HepG2 (cell line): ENCODE data around the gene NET1. TPM values are rescaled to one million over a fixed set of nuclear protein-coding genes. Genes with fewer than 3 reads are reported as not detected.

Experiments
- ARNTL ChIP-seq: sonication (generic); formaldehyde crosslinking; IDR thresholded peaks from 2 replicates; pipeline ENCODE4 v1.4.0; 2020; ENCODE audit warnings: mild to moderate bottlenecking, missing genetic modification reagents
- ATF6 ChIP-seq: sonication (generic); formaldehyde crosslinking; conservative IDR thresholded peaks from 2 replicates; pipeline ENCODE4 v1.4.0; 2020; ENCODE audit warnings: missing genetic modification reagents
- ATM ChIP-seq: fragments of 450-650 bp; IDR thresholded peaks from 2 replicates; pipeline ENCODE4 v1.7.1; 2017; ENCODE audit warnings: mild to moderate bottlenecking, borderline replicate concordance
- CSRNP1 ChIP-seq: sonication (generic); formaldehyde crosslinking; IDR thresholded peaks from 2 replicates; pipeline ENCODE4 v1.8.1; 2023; ENCODE audit warnings: mild to moderate bottlenecking, missing genetic modification reagents
- DMAP1 ChIP-seq: IDR thresholded peaks from 2 replicates; pipeline ENCODE4 v1.6.1; 2016
- GATAD2A ChIP-seq: IDR thresholded peaks from 2 replicates; pipeline ENCODE4 v1.6.1; 2016
- JDP2 ChIP-seq: sonication (generic); formaldehyde crosslinking; IDR thresholded peaks from 2 replicates; pipeline ENCODE4 v1.8.1; 2022; ENCODE audit warnings: missing genetic modification reagents, borderline replicate concordance
- MTERF4 ChIP-seq: sonication (generic); formaldehyde crosslinking; IDR thresholded peaks from 2 replicates; pipeline ENCODE4 v1.8.0; 2023; ENCODE audit warnings: mild to moderate bottlenecking, missing genetic modification reagents
- PCBP2 ChIP-seq: fragments of 200-400 bp; formaldehyde crosslinking; optimal IDR thresholded peaks from 2 replicates; pipeline ENCODE3; 2018; ENCODE audit warnings: low read length, low read depth; ENCODE audit not compliant: poor library complexity, severe bottlenecking
- PTBP1 ChIP-seq: fragments of 200-400 bp; formaldehyde crosslinking; IDR thresholded peaks from 2 replicates; pipeline ENCODE4 v1.6.1; 2018; ENCODE audit warnings: low read length, low read depth; ENCODE audit not compliant: poor library complexity, severe bottlenecking
- SMYD3 ChIP-seq: sonication (generic); formaldehyde crosslinking; IDR thresholded peaks from 2 replicates; pipeline ENCODE4 v1.8.1; 2023; ENCODE audit warnings: mild to moderate bottlenecking, missing genetic modification reagents
- THRA ChIP-seq: sonication (generic); formaldehyde crosslinking; IDR thresholded peaks from 2 replicates; pipeline ENCODE4 v1.4.0; 2020; ENCODE audit warnings: missing genetic modification reagents, borderline replicate concordance
- XBP1 ChIP-seq: sonication (generic); formaldehyde crosslinking; IDR thresholded peaks from 2 replicates; pipeline ENCODE4 v1.5.0; 2020; ENCODE audit warnings: missing genetic modification reagents
- ZFP1 ChIP-seq: IDR thresholded peaks from 2 replicates; pipeline ENCODE4 v1.6.1; 2016
- ZNF224 ChIP-seq: sonication (generic); formaldehyde crosslinking; IDR thresholded peaks from 2 replicates; pipeline ENCODE4 v1.5.0; 2020; ENCODE audit warnings: mild to moderate bottlenecking, missing genetic modification reagents
- ZNF235 ChIP-seq: sonication (generic); formaldehyde crosslinking; IDR thresholded peaks from 2 replicates; pipeline ENCODE4 v1.8.1; 2023; ENCODE audit warnings: mild to moderate bottlenecking, missing genetic modification reagents, borderline replicate concordance
- ZNF263 ChIP-seq: sonication (generic); formaldehyde crosslinking; IDR thresholded peaks from 2 replicates; pipeline ENCODE4 v1.4.0; 2020; ENCODE audit warnings: missing genetic modification reagents
- ZNF770 ChIP-seq: sonication (generic); formaldehyde crosslinking; IDR thresholded peaks from 2 replicates; pipeline ENCODE4 v1.5.0; 2020; ENCODE audit warnings: mild to moderate bottlenecking, missing genetic modification reagents
- ZNF891 ChIP-seq: sonication (generic); formaldehyde crosslinking; IDR thresholded peaks from 2 replicates; pipeline ENCODE4 v1.5.0; 2020; ENCODE audit warnings: mild to moderate bottlenecking, missing genetic modification reagents
- ZUFSP ChIP-seq: sonication (generic); formaldehyde crosslinking; IDR thresholded peaks from 2 replicates; pipeline ENCODE4 v1.9.0; 2021; ENCODE audit warnings: missing genetic modification reagents, mild to moderate bottlenecking, borderline replicate concordance
- polyA plus RNA-seq, 8 experiments: library from polyadenylated mRNA; depleted of rRNA in 3 of 8; stranded (reverse) in 7 of 8; unstranded in 1 of 8; fragments of >200 nt; fragmentation: Illumina TruSeq in 4 of 8; extraction: Trizol in 4 of 8; gene quantifications; 2 replicates each; pipeline versions ENCODE4 v1.2.1 to v1.2.3, GENCODE V29; 2011 to 2016; ENCODE audit warnings: low read depth in 4 of 8, missing spikeins in 1 of 8, mixed read lengths in 1 of 8; ENCODE audit not compliant: insufficient read depth in 1 of 8
- total RNA-seq, 5 experiments: library from RNA; depleted of rRNA; stranded (reverse); fragments of >200 nt; fragmentation: Illumina TruSeq; extraction: Trizol; gene quantifications; 2 replicates each; pipeline ENCODE4 v1.2.3, GENCODE V29; 2016; ENCODE audit warnings: low read depth in 1 of 5

NET1 gene
- total and polyA plus RNA-seq, 2 of the 13 experiments (the other 11 are each of a cell fraction or from before 2014, with no cell fraction given) = 48.1 to 65.8 TPM

- no peak for TF ChIP-seq ZNF770
- TF ChIP-seq ZNF263 (CRISPR knock-in tag) = no peak
- TF ChIP-seq THRA = no peak
- TF ChIP-seq PCBP2 = no peak
- no peak for TF ChIP-seq ZFP1
- TF ChIP-seq ZNF235 = no peak
- no peak for TF ChIP-seq CSRNP1 (CRISPR knock-in tag)
- TF ChIP-seq JDP2 (CRISPR knock-in tag) = no peak
- TF ChIP-seq ATF6 (CRISPR knock-in tag) = no peak
- TF ChIP-seq ARNTL (CRISPR knock-in tag) = no peak
- no peak for TF ChIP-seq SMYD3 (CRISPR knock-in tag)
- no peak for TF ChIP-seq ZNF891 (CRISPR knock-in tag)
- no peak for TF ChIP-seq ZUFSP (CRISPR knock-in tag)
- no peak for TF ChIP-seq ZNF224
- no peak for TF ChIP-seq MTERF4
- no peak for TF ChIP-seq XBP1 (CRISPR knock-in tag)
- TF ChIP-seq ATM = no peak
- no peak for TF ChIP-seq PTBP1
- no peak for TF ChIP-seq DMAP1
- TF ChIP-seq GATAD2A = peak; percentile 88
Measured at GRCh38 chr10:5493691-5494090, 81.3 kb downstream of the NET1 start (continued).
